Peyer's patch (tissue), 4 donors: ENCODE measurements around the gene IRGC. TPM values are rescaled to one million over a fixed set of nuclear protein-coding genes. Genes with fewer than 3 reads are reported as not detected.

Source experiments
- DNase-seq, 3 donors: peaks; one replicate each; pipeline ENCODE4 v3.0.0-alpha.2; 2017 to 2019
- H3K27ac ChIP-seq, 4 donors: fragments of 200-600 bp; sonication (generic); one replicate each; pipeline ENCODE4 v1.5.1; 2016 to 2019
- H3K27me3 ChIP-seq, 2 donors: fragments of 200-600 bp; sonication (generic); one replicate each; pipeline ENCODE4 v1.5.1; 2019
- H3K36me3 ChIP-seq, 3 donors: fragments of 200-600 bp; sonication (generic); one replicate each; pipeline ENCODE4 v1.5.1; 2016 to 2019
- H3K4me1 ChIP-seq, 4 donors: fragments of 200-600 bp; sonication (generic); one replicate each; pipeline ENCODE4 v1.5.1; 2016 to 2019
- H3K4me3 ChIP-seq, 4 donors: fragments of 200-600 bp; sonication (generic); 1 replicate in 3 of 4; 2 replicates in 1 of 4; pipeline ENCODE4 v1.5.1; 2016 to 2019; ENCODE audit warnings: mild to moderate bottlenecking in 1 of 4
- H3K9me3 ChIP-seq, 4 donors: fragments of 200-600 bp; sonication (generic); one replicate each; pipeline ENCODE4 v1.5.1; 2016 to 2019; ENCODE audit warnings: mild to moderate bottlenecking in 1 of 4
- POLR2A ChIP-seq, 2 donors: fragments of 450-650 bp; IDR thresholded peaks; one replicate each; pipeline ENCODE4 v1.5.1; 2017; ENCODE audit warnings: antibody characterized with exemption in 2 of 2, mild to moderate bottlenecking in 2 of 2, moderate library complexity in 2 of 2
- total RNA-seq, 4 donors: library from RNA; depleted of rRNA; stranded (reverse); fragments of >200 nt; gene quantifications; one replicate each; pipeline ENCODE4 v1.1.0, GENCODE V29; 2016
- TF ChIP-seq, protein P1 (sequence below), 6 experiments: fragments of 450-650 bp in 4 of 6; fragments of 200-600 bp in 2 of 6; sonication (generic) in 1 of 6; IDR thresholded peaks; one replicate each; pipeline ENCODE4 v1.5.1; 2017 to 2019; ENCODE audit warnings: antibody characterized with exemption in 6 of 6, mild to moderate bottlenecking in 3 of 6, moderate library complexity in 1 of 6

The IRGC gene
- total RNA-seq, 4 donors from 2014 or later: not detected

DNA sequence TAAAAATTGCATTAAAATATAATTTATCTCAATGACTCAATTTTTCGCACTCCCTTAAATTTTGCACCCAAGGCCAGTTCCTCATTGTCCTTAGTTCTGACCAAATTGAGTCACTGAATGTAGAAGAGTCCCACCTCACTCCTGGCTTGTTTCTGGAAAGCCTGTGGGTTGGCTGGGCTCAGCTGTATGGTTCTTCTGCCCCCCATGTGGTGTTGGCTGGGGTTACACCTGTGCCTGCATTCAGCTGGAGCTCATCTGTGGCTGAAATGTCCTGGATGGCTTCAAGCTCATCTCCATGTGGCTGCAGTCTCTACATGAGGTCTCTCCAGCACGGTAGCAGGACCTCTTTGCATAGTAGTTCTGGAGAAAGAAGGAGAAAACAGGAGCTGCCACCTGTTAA lies 7.2 kb upstream of the IRGC start:
- no peaks in the 10 kb centered on the region for H3K36me3 ChIP-seq
- no peaks in the 10 kb centered on the region for H3K4me1 ChIP-seq
- no peak overlapping the region for H3K4me3 ChIP-seq
- no peak overlapping the region for H3K27ac ChIP-seq
- no peaks in the 10 kb centered on the region for H3K27me3 ChIP-seq
- TF ChIP-seq, protein P1, sequence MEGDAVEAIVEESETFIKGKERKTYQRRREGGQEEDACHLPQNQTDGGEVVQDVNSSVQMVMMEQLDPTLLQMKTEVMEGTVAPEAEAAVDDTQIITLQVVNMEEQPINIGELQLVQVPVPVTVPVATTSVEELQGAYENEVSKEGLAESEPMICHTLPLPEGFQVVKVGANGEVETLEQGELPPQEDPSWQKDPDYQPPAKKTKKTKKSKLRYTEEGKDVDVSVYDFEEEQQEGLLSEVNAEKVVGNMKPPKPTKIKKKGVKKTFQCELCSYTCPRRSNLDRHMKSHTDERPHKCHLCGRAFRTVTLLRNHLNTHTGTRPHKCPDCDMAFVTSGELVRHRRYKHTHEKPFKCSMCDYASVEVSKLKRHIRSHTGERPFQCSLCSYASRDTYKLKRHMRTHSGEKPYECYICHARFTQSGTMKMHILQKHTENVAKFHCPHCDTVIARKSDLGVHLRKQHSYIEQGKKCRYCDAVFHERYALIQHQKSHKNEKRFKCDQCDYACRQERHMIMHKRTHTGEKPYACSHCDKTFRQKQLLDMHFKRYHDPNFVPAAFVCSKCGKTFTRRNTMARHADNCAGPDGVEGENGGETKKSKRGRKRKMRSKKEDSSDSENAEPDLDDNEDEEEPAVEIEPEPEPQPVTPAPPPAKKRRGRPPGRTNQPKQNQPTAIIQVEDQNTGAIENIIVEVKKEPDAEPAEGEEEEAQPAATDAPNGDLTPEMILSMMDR (IDR thresholded peaks at IDR 0.05): no peak
- no peak for TF ChIP-seq POLR2A (IDR thresholded peaks at IDR 0.05)
- peaks cover 0 to 10% (median 2%) of the 10 kb centered on the region in 4 donors for H3K9me3 ChIP-seq
- no peak for DNase-seq

DNA sequence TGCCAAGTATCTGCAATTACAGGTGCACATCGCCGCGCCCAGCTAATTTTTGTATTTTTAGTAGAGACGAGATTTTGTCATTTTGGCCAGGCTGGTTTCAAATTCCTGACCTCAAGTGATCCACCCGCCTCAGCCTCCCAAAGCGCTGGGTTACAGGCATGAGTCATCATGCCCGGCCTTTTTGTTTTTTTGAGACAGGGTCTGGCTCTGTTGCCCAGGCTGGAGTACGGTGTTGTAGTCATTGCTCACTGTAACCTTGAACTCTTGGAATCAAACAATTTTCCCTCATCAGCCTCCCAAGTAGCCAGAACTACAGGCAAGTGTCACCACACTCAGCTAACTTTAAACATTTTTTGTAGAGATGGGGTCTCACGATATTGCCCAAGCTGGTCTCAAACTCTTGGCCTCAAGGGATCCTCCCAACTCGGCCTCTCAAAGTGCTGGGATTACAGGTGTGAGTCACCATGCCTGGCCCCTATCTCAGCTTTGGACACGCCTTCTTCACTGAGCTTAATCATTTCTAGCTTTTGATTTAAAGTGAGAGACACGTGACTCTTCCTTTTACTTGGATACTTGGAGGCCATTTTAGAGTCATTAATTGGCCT lies 4.0 kb upstream of the IRGC start:
- peak in 1 of 3 donors; percentile 59 for DNase-seq
- no peak overlapping the region for H3K27ac ChIP-seq
- H3K4me1 ChIP-seq: no peaks in the 10 kb centered on the region

DNA sequence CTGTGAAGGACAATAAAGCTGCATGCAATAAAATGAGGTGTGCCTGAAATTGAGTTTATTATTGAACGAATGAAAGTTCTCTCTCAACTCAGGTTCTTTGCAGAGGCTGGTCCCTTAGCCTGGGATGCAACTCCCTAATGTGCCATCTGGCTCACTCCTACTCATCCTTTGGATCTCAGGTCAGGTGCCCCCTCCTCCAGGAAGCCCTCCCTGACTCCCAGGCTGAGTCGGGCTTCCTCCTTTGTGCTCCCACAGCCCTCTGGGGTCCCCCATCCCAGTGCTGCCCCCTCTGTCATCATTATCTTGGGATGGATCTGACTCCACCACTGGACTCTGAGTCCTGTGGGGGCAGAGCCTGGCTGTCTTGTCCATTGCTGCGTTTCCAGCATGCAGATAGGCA lies 2.7 kb upstream of the IRGC start:
- DNase-seq: no peak
- Histone ChIP-seq H3K36me3 (no peaks in the 10 kb centered on the region), H3K27ac (no peak overlapping the region), H3K27me3 (no peaks in the 10 kb centered on the region), H3K9me3 (peaks cover 0 to 9% (median 2%) of the 10 kb centered on the region in 4 donors), H3K4me1 (no peaks in the 10 kb centered on the region), H3K4me3 (no peak overlapping the region)
- TF ChIP-seq POLR2A (IDR thresholded peaks at IDR 0.05): no peak
- TF ChIP-seq, protein P1 (IDR thresholded peaks at IDR 0.05): no peak

More for the DNA sequence above, 4.0 kb upstream of the IRGC start:
- no peak for TF ChIP-seq POLR2A (IDR thresholded peaks at IDR 0.05)
- TF ChIP-seq, protein P1 (IDR thresholded peaks at IDR 0.05): no peak
- Histone ChIP-seq H3K36me3 (no peaks in the 10 kb centered on the region), H3K4me3 (no peak overlapping the region), H3K9me3 (peaks cover 0 to 10% (median 2%) of the 10 kb centered on the region in 4 donors), H3K27me3 (no peaks in the 10 kb centered on the region)

DNA sequence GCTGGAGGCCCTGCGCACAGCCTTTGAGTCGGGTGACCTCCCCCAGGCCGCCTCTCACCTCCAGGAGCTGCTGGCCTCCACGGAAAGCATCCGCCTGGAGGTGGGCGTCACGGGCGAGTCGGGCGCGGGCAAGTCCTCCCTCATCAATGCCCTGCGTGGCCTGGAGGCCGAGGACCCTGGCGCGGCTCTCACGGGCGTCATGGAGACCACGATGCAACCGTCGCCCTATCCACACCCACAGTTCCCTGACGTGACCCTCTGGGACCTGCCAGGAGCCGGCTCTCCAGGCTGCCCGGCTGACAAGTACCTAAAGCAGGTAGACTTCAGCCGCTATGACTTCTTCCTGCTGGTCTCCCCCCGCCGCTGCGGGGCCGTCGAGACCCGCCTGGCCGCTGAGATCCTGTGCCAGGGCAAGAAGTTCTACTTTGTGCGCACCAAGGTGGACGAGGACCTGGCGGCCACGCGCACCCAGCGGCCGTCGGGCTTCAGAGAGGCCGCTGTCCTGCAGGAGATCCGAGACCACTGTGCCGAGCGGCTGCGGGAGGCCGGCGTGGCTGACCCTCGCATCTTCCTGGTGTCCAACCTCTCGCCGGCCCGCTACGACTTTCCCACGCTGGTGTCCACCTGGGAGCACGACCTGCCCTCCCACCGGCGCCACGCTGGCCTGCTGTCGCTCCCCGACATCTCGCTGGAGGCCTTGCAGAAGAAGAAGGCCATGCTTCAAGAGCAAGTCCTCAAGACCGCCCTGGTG lies 2.9 kb downstream of the IRGC start:
- no peak overlapping the region for H3K4me3 ChIP-seq
- no peaks in the 10 kb centered on the region for H3K36me3 ChIP-seq
- no peak for DNase-seq
- no peaks in the 10 kb centered on the region for H3K27me3 ChIP-seq
- H3K27ac ChIP-seq: no peak overlapping the region
- H3K9me3 ChIP-seq: no peaks in the 10 kb centered on the region
- H3K4me1 ChIP-seq: no peaks in the 10 kb centered on the region
- TF ChIP-seq POLR2A (IDR thresholded peaks at IDR 0.05): no peak
- TF ChIP-seq, protein P1 (IDR thresholded peaks at IDR 0.05): no peak

- Histone ChIP-seq H3K27ac (no peak overlapping the region), H3K27me3 (no peaks in the 10 kb centered on the region), H3K36me3 (no peaks in the 10 kb centered on the region), H3K9me3 (no peaks in the 10 kb centered on the region), H3K4me3 (no peak overlapping the region), H3K4me1 (no peaks in the 10 kb centered on the region)
- no peak for DNase-seq
- TF ChIP-seq POLR2A (IDR thresholded peaks at IDR 0.05): no peak
- TF ChIP-seq, protein P1 (IDR thresholded peaks at IDR 0.05): no peak
Observed at GRCh38 chr19:43719378-43719868, 3.5 kb downstream of the IRGC start.
